Adipocyte (in vitro differentiated cells): Measurements from ENCODE around the gene TPBGL.
A peak's percentile ranks its signal among the peaks of the same experiment; 100 is the strongest.

Experiments
- DNase-seq: peaks from one replicate; pipeline ENCODE4 v3.0.0-alpha.2; 2015; ENCODE audit warnings: low read depth
- H3K27me3 ChIP-seq: replicated peaks from 2 replicates; pipeline ENCODE4 v1.7.0; 2013; ENCODE audit warnings: mild to moderate bottlenecking, low read length, moderate library complexity; ENCODE audit not compliant: control insufficient read depth, insufficient read depth
- H3K36me3 ChIP-seq: 2 replicates; pipeline ENCODE4 v1.7.0; 2013; ENCODE audit warnings: low read length, mild to moderate bottlenecking, moderate library complexity; ENCODE audit not compliant: control insufficient read depth, insufficient read depth, severe bottlenecking
- H3K4me1 ChIP-seq: 2 replicates; pipeline ENCODE4 v1.7.0; 2013; ENCODE audit warnings: mild to moderate bottlenecking, low read length, moderate library complexity; ENCODE audit not compliant: control insufficient read depth, insufficient read depth
- H3K4me3 ChIP-seq: 2 replicates; pipeline ENCODE4 v1.7.0; 2013; ENCODE audit warnings: mild to moderate bottlenecking, low read length, moderate library complexity
- H3K9ac ChIP-seq: 2 replicates; pipeline ENCODE4 v1.7.0; 2013; ENCODE audit warnings: mild to moderate bottlenecking, low read length, moderate library complexity
- H3K9me3 ChIP-seq: 2 replicates; pipeline ENCODE4 v1.7.0; 2013; ENCODE audit warnings: mild to moderate bottlenecking, low read length, moderate library complexity; ENCODE audit not compliant: control insufficient read depth

Gene TPBGL

GRCh38 chr11:75240311-75241035 lies at the start of gene TPBGL:
TPBGL (plus strand) TSS chr11:75240774; CDS start chr11:75241050, 276 bp downstream.
- H3K27me3 ChIP-seq = peaks cover 52% of the 10 kb centered on the region

GRCh38 chr11:75191330-75191717 lies 49.2 kb upstream of the TPBGL start:
- Histone ChIP-seq H3K4me1 (peaks cover 49% of the 10 kb centered on the region), H3K36me3 (no peaks in the 10 kb centered on the region), H3K4me3 (no peak overlapping the region), H3K9ac (no peak overlapping the region), H3K9me3 (no peaks in the 10 kb centered on the region), H3K27me3 (peaks cover 18% of the 10 kb centered on the region)
- DNase-seq = no peak

More at GRCh38 chr11:75240311-75241035, at the start of gene TPBGL:
- no peaks in the 10 kb centered on the region for H3K9me3 ChIP-seq
- peak within 1 kb of the TSS; percentile 39 for H3K9ac ChIP-seq
- no peaks in the 10 kb centered on the region for H3K4me1 ChIP-seq
- no peaks in the 10 kb centered on the region for H3K36me3 ChIP-seq
- DNase-seq = peak; percentile 23
- H3K4me3 ChIP-seq = peak within 1 kb of the TSS; percentile 78

- no peak overlapping the region for H3K4me3 ChIP-seq
- H3K4me1 ChIP-seq = peaks cover 49% of the 10 kb centered on the region
- no peaks in the 10 kb centered on the region for H3K36me3 ChIP-seq
- H3K9ac ChIP-seq = no peak overlapping the region
- peaks cover 18% of the 10 kb centered on the region for H3K27me3 ChIP-seq
- no peak for DNase-seq
- H3K9me3 ChIP-seq = no peaks in the 10 kb centered on the region
Measured at GRCh38 chr11:75193271-75193670, 47.3 kb upstream of the TPBGL start.

GRCh38 chr11:75193711-75194110 lies 46.9 kb upstream of the TPBGL start:
- Histone ChIP-seq H3K4me3 (no peak overlapping the region), H3K4me1 (peaks cover 48% of the 10 kb centered on the region), H3K9ac (no peak overlapping the region), H3K9me3 (no peaks in the 10 kb centered on the region), H3K27me3 (peaks cover 18% of the 10 kb centered on the region), H3K36me3 (no peaks in the 10 kb centered on the region)
- DNase-seq = no peak

- H3K4me3 ChIP-seq = no peak overlapping the region
- peaks cover 19% of the 10 kb centered on the region for H3K27me3 ChIP-seq
- no peaks in the 10 kb centered on the region for H3K36me3 ChIP-seq
- DNase-seq = no peak
- no peak overlapping the region for H3K9ac ChIP-seq
- peaks cover 44% of the 10 kb centered on the region for H3K4me1 ChIP-seq
- no peaks in the 10 kb centered on the region for H3K9me3 ChIP-seq
Measured at GRCh38 chr11:75194147-75194546, 46.4 kb upstream of the TPBGL start.

GRCh38 chr11:75195167-75195962 lies 45.2 kb upstream of the TPBGL start:
- Histone ChIP-seq H3K36me3 (no peaks in the 10 kb centered on the region), H3K4me3 (no peak overlapping the region), H3K9ac (peak overlapping the region; percentile 35), H3K27me3 (peaks cover 24% of the 10 kb centered on the region), H3K9me3 (no peaks in the 10 kb centered on the region), H3K4me1 (peaks cover 32% of the 10 kb centered on the region)
- no peak for DNase-seq

- no peak for DNase-seq
- H3K4me1 ChIP-seq = peaks cover 30% of the 10 kb centered on the region
- H3K9me3 ChIP-seq = no peaks in the 10 kb centered on the region
- H3K36me3 ChIP-seq = no peaks in the 10 kb centered on the region
- H3K27me3 ChIP-seq = peaks cover 23% of the 10 kb centered on the region
- H3K9ac ChIP-seq = no peak overlapping the region
- H3K4me3 ChIP-seq = no peak overlapping the region
Measured at GRCh38 chr11:75196426-75196825, 44.1 kb upstream of the TPBGL start.

GRCh38 chr11:75197512-75198277 lies 42.9 kb upstream of the TPBGL start:
- Histone ChIP-seq H3K9me3 (no peaks in the 10 kb centered on the region), H3K4me3 (no peak overlapping the region), H3K9ac (no peak overlapping the region), H3K36me3 (no peaks in the 10 kb centered on the region), H3K27me3 (peaks cover 22% of the 10 kb centered on the region), H3K4me1 (peaks cover 30% of the 10 kb centered on the region)
- no peak for DNase-seq

- Histone ChIP-seq H3K9me3 (no peaks in the 10 kb centered on the region), H3K27me3 (peaks cover 22% of the 10 kb centered on the region), H3K36me3 (no peaks in the 10 kb centered on the region), H3K4me3 (no peak overlapping the region), H3K4me1 (peaks cover 27% of the 10 kb centered on the region), H3K9ac (no peak overlapping the region)
- DNase-seq = no peak
Measured at GRCh38 chr11:75198278-75198973, 42.1 kb upstream of the TPBGL start.

- no peaks in the 10 kb centered on the region for H3K9me3 ChIP-seq
- H3K4me1 ChIP-seq = peaks cover 26% of the 10 kb centered on the region
- DNase-seq = no peak
Measured at GRCh38 chr11:75199412-75199955, 41.1 kb upstream of the TPBGL start.

More at GRCh38 chr11:75199412-75199955, 41.1 kb upstream of the TPBGL start:
- no peak overlapping the region for H3K9ac ChIP-seq
- peaks cover 24% of the 10 kb centered on the region for H3K27me3 ChIP-seq
- no peak overlapping the region for H3K4me3 ChIP-seq
- no peaks in the 10 kb centered on the region for H3K36me3 ChIP-seq
